Ramos (cell line): ENCODE results near the gene ARRB1.

ENCODE experiments used
- in situ Hi-C: fragments of 300-500 bp; cut with MboI; formaldehyde crosslinking; loops from one replicate; pipeline ENCODE4 v1.14.3; 2022; ENCODE audit warnings: low sequenced_read_pairs; ENCODE audit not compliant: unreplicated experiment

The ARRB1 gene

DNA sequence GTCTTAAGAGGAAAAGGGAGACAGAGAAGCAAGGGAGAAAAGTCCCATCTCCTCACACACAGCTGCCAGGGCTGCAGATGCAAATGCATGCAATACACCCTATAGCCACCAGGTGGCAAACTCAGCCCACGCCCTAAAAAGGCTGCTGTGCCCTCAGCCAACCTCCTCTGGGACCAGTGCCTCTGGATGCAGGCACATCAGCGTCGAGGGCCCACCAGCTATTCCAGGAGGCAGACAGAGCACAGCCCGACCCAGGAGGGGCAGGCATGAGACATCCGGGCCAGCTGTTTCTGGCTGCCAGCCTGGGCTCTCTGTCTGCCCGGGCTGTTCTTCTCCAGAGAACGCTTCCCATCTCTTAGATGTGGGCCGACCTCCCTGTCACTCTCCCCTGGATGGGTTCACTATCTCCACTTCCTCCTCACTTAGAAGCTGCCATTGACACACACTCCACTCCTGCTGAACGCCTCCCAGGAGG lies 71.2 kb downstream of the ARRB1 start:
- in situ Hi-C loops: no loop called here

GRCh38 chr11:75279273-75279672 lies 72.2 kb downstream of the ARRB1 start:
- in situ Hi-C loops: loop anchor here (5.0 kb wide), 1 partner anchor 103 kb away; no protein-coding TSS in a partner anchor

DNA sequence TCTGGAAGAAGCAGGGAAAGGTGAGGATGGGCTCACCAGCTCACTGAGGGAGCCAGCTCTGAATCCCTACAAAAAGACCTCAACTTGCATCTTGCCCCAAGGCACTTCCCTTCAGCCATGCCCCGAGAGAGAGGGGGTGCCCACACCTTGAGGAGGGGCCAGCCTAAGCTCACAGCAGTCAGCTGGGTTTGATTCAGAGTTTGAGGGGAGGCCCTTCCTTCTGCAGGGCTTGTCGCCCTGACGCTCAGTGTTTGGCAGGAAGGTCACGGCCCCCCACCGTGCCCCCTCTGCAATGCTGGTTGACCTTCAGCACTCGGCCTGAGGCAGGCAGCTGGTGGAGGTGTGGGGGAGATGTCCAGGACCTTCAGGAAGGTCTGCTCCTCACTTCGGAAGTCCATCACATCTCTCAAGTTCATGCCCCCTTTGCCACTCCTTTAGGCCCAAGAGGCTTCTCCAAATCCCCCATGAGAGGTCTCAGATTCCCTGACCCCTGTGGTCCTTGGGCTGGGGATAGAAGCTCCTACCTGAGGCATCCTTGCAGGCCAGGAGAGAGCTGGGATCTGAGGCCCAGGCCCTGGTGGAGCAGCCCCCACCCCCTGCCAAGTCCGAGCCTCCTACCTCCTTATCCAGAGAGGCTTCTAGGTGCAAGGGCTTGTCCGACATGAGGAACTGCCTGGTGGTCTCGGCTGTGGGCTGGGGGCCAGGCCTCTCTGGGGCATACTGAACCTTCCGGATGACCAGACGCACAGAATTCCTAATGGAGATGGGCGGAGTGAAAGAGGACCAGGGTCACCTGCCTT lies 73.3 kb downstream of the ARRB1 start:
- in situ Hi-C loops: loop anchor here (5.0 kb wide), 1 partner anchor 104 kb away; no protein-coding TSS in a partner anchor

DNA sequence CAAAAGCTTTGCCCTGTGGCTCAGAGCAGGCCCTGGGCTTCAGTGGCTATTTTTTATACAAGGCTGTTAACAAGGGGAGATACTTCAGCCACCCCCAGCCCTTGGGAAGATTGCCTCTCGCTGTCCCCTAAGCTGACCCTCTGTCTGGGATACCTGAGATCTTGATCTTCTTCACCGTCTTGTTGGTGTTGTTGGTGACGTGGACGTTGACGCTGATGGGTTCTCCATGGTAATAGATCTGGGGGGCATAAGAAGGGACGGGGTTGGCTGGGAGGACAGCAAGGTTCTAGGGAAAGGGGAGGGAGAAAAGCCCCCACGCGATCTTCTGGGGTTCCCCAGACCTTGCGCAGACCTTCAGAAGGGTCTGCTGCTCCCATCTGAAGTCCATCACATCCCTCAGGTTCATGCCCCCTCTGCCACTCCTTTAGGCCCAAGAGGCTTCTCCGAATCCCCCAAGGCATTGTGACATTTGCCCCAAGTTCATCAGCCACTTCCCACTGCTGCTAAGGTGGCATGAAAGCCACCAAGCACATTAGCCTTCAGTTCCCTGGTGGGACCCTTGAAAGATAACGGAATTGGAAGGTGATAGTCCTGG lies 74.2 kb downstream of the ARRB1 start:
- in situ Hi-C loops: loop anchor here (5.0 kb wide), 1 partner anchor 105 kb away; no protein-coding TSS in a partner anchor

DNA sequence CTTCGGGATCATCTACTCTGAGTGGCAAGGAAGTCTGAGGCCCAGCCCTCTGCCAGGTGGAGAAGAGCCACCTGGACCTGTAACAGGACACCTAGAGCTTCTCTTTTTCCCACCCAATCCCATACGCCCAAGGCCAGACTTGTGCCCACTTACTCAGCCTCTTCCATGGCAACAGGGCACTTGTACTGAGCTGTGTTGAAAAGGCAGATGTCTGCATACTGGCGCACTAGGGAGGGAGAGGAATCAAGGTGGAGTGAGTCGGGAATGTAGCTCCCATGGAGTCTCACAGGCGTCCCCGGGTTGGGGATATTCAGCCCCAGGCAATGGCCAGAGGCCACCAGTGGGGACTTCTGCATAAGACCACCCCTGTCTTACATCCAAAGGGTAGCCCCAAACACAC lies 74.8 kb downstream of the ARRB1 start:
- in situ Hi-C loops: loop anchor here (5.0 kb wide), 1 partner anchor 106 kb away; no protein-coding TSS in a partner anchor

DNA sequence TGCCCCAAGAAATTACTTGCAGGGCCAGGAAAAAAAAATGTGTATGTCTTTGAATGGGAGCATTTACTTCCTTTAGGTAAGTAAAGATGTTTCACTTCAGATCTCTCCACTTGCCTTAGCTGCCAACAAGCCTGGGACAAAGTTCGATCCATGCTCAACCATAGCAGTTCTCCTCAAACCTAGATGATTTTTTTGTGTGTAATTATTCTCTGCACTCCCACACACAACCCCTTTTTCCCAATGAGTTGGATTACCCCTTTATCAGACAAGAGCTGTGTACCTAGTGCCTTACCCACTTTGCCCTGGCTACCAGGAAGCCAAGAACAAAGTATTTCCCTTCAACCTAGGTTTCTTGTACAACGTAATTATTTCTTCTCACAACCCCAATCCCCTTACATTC lies 75.3 kb downstream of the ARRB1 start:
- in situ Hi-C loops: loop anchor here (5.0 kb wide), 1 partner anchor 106 kb away; no protein-coding TSS in a partner anchor

DNA sequence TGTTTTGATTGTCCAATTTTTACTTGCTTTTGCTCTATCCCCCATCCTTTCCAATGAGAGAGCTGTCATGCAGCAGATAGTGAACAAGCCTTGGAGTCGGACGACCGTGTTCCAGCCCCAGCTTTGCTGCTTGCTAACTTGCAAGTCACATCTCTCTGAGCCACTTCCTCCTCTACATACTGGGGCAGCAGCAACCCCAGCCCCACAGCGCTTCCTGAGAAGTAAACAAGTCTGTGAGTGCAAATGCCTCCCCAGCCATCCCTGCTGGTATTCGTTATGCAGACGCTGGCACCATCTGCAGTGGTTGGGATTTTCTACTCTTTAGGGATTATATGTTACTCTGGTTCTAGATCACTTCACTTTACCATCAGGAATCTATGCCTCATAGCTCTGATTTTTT lies 75.9 kb downstream of the ARRB1 start:
- in situ Hi-C loops: loop anchor here (5.0 kb wide), 1 partner anchor 107 kb away; no protein-coding TSS in a partner anchor

GRCh38 chr11:75274716-75275115 lies 76.7 kb downstream of the ARRB1 start:
- in situ Hi-C loops: loop anchor here (5.0 kb wide), 1 partner anchor 108 kb away; no protein-coding TSS in a partner anchor

DNA sequence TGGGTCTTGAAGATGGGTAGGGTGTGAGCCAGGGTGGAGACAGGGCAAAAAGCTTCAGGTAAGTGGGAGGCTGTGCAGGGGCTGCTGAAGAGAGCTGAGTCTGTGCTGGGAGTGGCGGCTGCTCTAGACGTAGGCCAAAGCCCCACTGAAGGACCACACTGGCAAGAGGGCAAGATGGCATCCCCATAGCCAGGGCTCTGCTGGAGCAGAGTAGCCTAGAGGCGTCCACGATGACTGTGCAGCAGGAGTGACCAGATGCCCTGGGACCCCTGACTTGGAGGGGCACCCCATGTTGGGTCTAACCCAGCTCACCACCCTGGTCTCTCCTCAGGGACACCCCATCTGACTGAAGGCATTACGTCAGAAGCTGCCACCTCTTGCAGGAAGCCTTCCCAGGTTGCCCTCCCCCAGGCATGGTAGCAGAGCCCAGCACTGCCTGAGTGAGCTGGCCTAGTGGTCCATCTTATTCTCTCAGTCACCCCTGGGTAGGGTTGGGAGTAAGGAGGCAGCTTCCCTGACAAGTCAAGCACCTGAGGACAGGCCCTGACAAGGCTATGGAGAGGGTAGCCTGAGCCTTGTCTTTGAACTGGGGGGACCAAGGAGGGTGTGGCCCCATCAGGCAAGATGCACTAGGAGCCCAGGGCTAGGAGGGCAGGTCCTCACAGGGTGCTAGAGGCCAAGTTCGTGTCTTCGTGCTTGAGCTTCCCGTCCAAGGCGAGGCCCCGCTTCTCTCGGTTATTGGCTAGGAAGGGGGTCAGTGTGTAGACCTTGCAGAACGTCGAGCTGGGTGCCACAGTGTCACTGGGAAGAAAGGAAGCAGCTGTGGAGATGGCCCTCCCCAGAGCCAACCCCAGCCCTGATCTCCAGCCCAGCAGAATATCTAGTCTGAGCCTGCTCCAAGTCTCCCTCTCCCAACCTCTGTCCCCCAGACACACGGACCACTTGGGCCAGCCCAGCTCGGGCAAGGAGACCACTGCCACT lies 77.8 kb downstream of the ARRB1 start:
- in situ Hi-C loops: no loop called here

DNA sequence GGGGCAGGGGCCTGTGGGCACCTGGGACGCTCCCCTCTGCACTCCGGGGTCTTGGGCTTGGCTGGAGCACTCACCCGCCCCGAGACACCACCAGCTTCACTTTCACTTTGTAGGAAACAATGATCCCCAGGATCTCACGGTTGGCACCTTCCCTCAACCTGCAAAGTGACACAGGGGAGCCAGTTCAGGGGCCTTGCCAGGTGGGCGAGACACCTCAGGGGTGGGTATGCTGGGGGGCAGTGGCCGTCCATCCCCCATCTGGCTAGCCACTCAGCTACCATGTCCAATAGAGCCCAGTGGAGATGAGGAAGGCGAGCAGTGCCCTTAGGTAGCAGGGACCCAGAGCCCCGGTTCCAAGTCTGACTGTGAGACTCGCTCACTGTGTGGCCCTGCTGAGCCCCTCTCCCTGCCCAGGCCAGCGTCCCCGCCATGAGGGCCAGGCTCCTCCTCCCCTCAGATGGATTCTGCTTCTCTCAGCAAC lies 78.6 kb downstream of the ARRB1 start:
- in situ Hi-C loops: no loop called here

DNA sequence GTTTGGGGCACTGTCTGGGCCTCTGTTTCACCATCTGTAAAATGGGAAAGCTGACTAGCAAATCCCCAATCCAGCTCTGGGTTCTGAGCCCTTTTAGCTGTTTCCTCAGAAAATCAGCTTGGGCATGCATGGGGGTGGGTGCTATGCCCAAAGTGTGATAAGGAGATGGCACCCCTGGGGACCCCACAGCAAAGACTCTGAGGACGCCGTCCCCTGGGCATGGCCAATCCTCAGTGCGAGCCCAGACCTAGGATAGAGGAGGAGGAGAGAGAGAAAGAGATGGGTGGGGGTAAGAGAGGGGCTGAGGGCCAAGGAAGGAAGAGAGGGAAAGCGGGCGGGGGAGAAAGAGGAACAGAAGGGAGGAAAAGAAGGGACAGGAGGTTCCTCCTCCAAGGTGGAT lies 79.1 kb downstream of the ARRB1 start:
- in situ Hi-C loops: no loop called here

DNA sequence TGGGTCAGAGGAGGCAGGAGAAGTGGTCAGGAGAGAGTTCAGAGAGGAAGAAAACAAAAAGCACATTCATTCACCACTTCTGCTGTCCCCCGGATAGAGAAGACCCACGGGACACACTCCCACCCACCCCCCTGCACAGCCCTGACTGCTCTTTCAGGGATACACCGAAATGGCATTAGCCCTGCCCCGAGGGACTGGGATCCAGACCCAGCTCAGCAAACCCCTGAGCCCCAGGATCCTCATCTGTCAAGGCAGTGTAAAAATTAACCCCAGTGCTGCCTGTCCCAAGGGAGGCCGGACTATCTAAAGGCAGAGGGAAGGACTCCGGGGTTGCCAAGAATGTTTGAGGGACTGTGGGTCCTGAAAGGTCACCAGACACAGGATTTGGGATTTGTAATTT lies 79.7 kb downstream of the ARRB1 start:
- in situ Hi-C loops: no loop called here

DNA sequence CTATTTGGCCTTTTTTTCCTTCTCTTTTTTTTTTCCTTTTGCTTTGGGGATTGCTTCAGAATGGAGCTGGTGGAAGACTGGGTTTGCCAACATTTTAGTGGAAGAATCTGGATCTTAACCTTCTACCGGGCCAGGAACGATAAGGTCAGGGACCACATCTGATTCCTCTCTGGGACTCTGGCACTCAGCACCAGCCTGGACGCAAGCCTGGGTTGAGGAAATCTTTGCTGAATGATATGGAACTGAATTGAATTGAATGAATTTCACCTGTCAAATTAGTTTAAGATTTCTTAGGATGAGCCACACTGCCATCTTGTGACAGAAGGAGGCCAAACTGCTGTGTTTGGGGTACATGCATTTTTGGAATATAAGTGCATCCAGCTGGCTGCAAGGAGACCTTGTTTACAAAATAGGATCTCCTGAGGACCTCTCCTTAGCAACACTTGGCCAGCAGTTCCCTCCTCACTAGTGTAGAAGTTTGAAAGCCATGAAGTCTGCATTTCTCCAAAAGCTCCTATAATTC lies 80.5 kb downstream of the ARRB1 start:
- in situ Hi-C loops: no loop called here

- in situ Hi-C loops: no loop called here
These were observed 81.6 kb downstream of the ARRB1 start for GRCh38 chr11:75269896-75270295.

DNA sequence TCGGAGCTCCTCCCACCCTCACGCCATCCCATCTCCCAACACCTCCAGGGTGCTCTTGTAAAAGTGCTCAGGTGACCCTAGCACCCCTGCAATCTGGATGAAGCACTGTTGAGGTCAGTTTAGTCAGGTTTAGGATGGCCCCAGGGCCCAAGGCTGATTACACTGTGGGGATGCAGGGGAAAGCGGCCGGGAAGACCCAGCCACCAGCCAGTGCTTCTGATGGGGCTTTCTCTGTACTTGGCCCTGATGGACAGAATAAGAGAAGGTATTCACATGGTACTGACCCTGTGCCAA lies 82.1 kb downstream of the ARRB1 start:
- in situ Hi-C loops: no loop called here

- in situ Hi-C loops: no loop called here
These were observed 82.7 kb downstream of the ARRB1 start for GRCh38 chr11:75268626-75269366.

GRCh38 chr11:75267171-75267970 lies 84.1 kb downstream of the ARRB1 start:
- in situ Hi-C loops: no loop called here

DNA sequence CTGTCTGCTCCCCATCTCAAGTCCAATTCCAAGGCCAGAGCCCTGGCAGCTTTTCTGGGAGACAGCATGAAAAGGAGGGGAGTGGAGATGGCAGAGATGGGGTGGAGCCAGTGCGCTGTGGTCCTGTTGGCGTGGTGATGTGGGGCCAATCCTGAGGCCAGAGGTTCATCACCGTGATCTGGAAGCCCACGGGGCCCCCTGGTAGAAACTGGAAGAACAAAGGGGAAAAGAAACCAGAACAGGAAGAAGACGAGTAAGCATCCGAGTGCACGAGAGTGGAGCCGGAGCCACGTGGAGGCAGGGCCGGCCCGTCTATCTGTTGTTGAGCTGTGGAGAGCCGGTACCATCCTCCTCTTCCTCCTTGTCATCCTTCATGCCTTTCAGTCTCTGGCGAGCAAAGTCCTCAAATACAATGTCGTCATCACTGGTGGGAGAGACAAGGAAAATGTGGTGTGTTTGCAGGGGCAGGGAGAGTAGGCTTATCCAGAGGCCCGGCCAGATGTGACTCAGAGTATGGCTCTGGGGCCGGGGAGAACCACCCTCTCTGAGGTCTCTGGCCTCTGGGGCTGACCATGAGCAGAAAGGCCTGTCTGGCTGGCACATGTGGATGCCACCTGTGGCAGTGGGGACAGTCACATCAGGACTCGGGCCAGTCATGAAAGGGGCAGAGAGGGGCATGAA lies 85.5 kb downstream of the ARRB1 start:
- in situ Hi-C loops: no loop called here
